K562 treated with DMSO at 1 percent for 4 hours (cell line): ENCODE data around the gene TRNP1. TPM values are rescaled to one million over a fixed set of nuclear protein-coding genes. Genes with fewer than 3 reads are reported as not detected.

Experiments
- total RNA-seq: library from RNA; unstranded; fragments of 300-600 nt; gene quantifications from 2 replicates; pipeline ENCODE4 v1.2.3, GENCODE V29; 2022; ENCODE audit not compliant: insufficient read depth

Gene TRNP1
- total RNA-seq: 0.42 TPM in 1 of 2 replicates, not detected in the other

DNA sequence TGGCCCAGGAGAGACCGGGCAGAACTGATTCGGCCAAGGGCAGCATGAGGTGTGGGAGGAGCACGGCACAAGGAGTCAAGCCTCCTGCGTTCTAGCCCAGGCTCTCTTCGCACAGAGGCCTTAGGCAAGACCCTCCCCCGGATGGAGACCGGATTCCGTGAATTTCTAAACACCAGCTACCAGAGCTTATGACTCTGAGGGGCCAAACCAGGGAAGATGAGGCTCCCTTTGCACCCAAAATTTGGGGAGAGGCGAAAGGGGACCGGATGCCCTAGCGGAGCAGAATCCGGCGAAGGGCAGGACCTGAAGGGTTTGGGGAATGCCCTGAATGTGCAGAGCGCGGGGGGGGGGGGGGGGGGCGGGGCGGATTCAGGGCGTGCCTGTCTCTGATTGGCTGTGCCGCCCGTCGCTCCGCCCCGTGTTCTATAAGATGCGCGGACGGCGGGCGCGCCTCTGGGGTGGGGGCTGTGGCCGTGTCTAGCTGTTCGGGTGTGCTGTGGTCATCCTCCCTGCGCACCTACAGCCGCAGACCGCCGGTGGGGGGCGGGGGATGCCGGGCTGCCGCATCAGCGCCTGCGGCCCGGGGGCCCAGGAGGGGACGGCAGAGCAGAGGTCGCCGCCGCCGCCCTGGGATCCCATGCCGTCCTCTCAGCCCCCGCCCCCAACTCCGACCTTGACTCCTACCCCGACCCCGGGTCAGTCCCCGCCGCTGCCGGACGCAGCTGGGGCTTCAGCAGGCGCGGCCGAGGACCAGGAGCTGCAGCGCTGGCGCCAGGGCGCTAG, at the start of gene TRNP1:
TSS of gene TRNP1 (plus strand) at position 456 of the 783 bp plus-strand sequence. CDS start at position 551, 95 bp downstream.

GRCh38 chr1:26959722-26960624, 33.5 kb upstream of the TRNP1 start, which contains the start of gene KDF1:
Gene KDF1 (minus strand): TSS chr1:26960468. CDS start chr1:26952380, 8,088 bp downstream.

Other genes with a start within 250 kb of the TRNP1 start
- gene PIGV, start 205.7 kb upstream of the TRNP1 start, total RNA-seq: 11.0 and 11.3 TPM in 2 replicates
- gene ZDHHC18, start 167.0 kb upstream of the TRNP1 start, total RNA-seq: 24.9 and 29.1 TPM in 2 replicates
- 1.1 TPM in 2 replicates for gene SFN, start 130.5 kb upstream of the TRNP1 start, total RNA-seq
- gene GPN2, start 103.4 kb upstream of the TRNP1 start, total RNA-seq: 23.9 and 30.3 TPM in 2 replicates
- gene GPATCH3, start 93.2 kb upstream of the TRNP1 start, total RNA-seq: 19.8 and 20.9 TPM in 2 replicates
- gene NR0B2, start 79.7 kb upstream of the TRNP1 start, total RNA-seq: not detected in 2 replicates
- 153 and 159 TPM in 2 replicates for gene NUDC, start 71.9 kb upstream of the TRNP1 start, total RNA-seq
- gene KDF1, start 33.2 kb upstream of the TRNP1 start, total RNA-seq: 1.5 TPM in 1 of 2 replicates, not detected in the other
- gene TENT5B, start 19.2 kb downstream of the TRNP1 start, total RNA-seq: 3.9 and 4.7 TPM in 2 replicates
- 17.8 and 23.8 TPM in 2 replicates for gene SLC9A1, start 161.4 kb downstream of the TRNP1 start, total RNA-seq
- gene WDTC1, start 240.9 kb downstream of the TRNP1 start, total RNA-seq: 48.0 and 48.9 TPM in 2 replicates